A549 (cell line): ENCODE data around the gene FBXO47. TPM values are rescaled to one million over a fixed set of nuclear protein-coding genes. Genes with fewer than 3 reads are reported as not detected.

ENCODE experiments used
- ATAC-seq, 2 experiments: fragments of 200-7000 bp in 1 of 2; fragments of >200 bp in 1 of 2; cut with Nextera tagmentation in 1 of 2; cut with Tn5 transposase in 1 of 2; 3 replicates each; pipeline versions ENCODE4 v1.8.0 to v1.9.1; 2018 to 2020; ENCODE audit warnings: mild to moderate bottlenecking in 1 of 2, moderate library complexity in 1 of 2
- CTCF ChIA-PET: fragments of 300-600 bp; sonication (Branson Sonifier 250); formaldehyde crosslinking; extraction: SDS; loops from one replicate; lab custom pipeline; 2021; ENCODE audit warnings: antibody characterized with exemption, inconsistent platforms; lab: Yijun Ruan, JAX
- POLR2A ChIA-PET: fragments of 350-600 bp; formaldehyde crosslinking; extraction: SDS; loops from one replicate; lab custom pipeline; 2021; ENCODE audit warnings: antibody characterized with exemption, inconsistent platforms; lab: Yijun Ruan, JAX
- DNase-seq, 2 experiments: peaks; one replicate each; pipeline versions ENCODE4 v3.0.0 to v3.0.0-alpha.2; 2011 to 2016; ENCODE audit warnings: low read depth in 1 of 2, low spot score in 1 of 2
- FAIRE-seq: peaks from 2 replicates; lab custom pipeline; 2011; peaks lifted over from hg19 to GRCh38; lab: Jason Lieb, UNC
- H3K27ac ChIP-seq, 2 experiments: fragments of >200 bp; sonication (Bioruptor Twin); formaldehyde crosslinking; 3 replicates each; pipeline ENCODE4 v1.5.1; 2016 to 2017
- H3K4me1 ChIP-seq: fragments of >200 bp; sonication (Bioruptor Twin); formaldehyde crosslinking; 3 replicates; pipeline ENCODE4 v1.6.1; 2016
- H3K4me2 ChIP-seq: fragments of >200 bp; sonication (Bioruptor Twin); formaldehyde crosslinking; 3 replicates; pipeline ENCODE4 v1.6.1; 2016
- H3K4me3 ChIP-seq: fragments of >200 bp; sonication (Bioruptor Twin); formaldehyde crosslinking; 3 replicates; pipeline ENCODE4 v1.5.1; 2016
- H3K9me3 ChIP-seq: fragments of >200 bp; sonication (Bioruptor Twin); formaldehyde crosslinking; 3 replicates; pipeline ENCODE4 v1.6.1; 2016
- BCL3 ChIP-seq: fragments of >200 bp; sonication (Bioruptor Twin); formaldehyde crosslinking; IDR thresholded peaks from 3 replicates; pipeline ENCODE4 v1.6.1; 2016
- BHLHE40 ChIP-seq: IDR thresholded peaks from 2 replicates; pipeline ENCODE4 v1.6.1; 2012; ENCODE audit warnings: low read depth, low read length, inconsistent platforms
- CBX2 ChIP-seq: fragments of 200-600 bp; sonication (generic); IDR thresholded peaks from 2 replicates; pipeline ENCODE4 v1.6.1; 2016; ENCODE audit warnings: low read depth, mild to moderate bottlenecking, borderline replicate concordance
- CHD2 ChIP-seq: fragments of 150-350 bp; IDR thresholded peaks from 2 replicates; pipeline ENCODE4 v1.6.1; 2014; ENCODE audit warnings: low read length; ENCODE audit not compliant: partially characterized antibody
- EHF ChIP-seq: fragments of 250-450 bp; sonication (Bioruptor Pico); IDR thresholded peaks from 2 replicates; pipeline ENCODE4 v1.5.0; 2020; ENCODE audit warnings: mild to moderate bottlenecking
- ESRRA ChIP-seq: fragments of 150-350 bp; IDR thresholded peaks from 2 replicates; pipeline ENCODE4 v1.6.1; 2014; ENCODE audit warnings: mild to moderate bottlenecking, low read length, borderline replicate concordance
- FOSL2 ChIP-seq, 2 experiments: fragments of 450-650 bp in 1 of 2; fragments of >200 bp in 1 of 2; sonication (Bioruptor Twin) in 1 of 2; formaldehyde crosslinking; IDR thresholded peaks; 2 replicates each; pipeline versions ENCODE4 v1.5.0 to v1.6.1; 2016 to 2020; ENCODE audit warnings: mild to moderate bottlenecking in 1 of 2, moderate library complexity in 1 of 2
- GATA3 ChIP-seq: IDR thresholded peaks from 2 replicates; pipeline ENCODE4 v1.6.1; 2012; ENCODE audit warnings: borderline replicate concordance
- HOXB5 ChIP-seq: fragments of 250-450 bp; sonication (Bioruptor Pico); IDR thresholded peaks from 2 replicates; pipeline ENCODE4 v1.5.0; 2020; ENCODE audit warnings: mild to moderate bottlenecking, moderate library complexity
- JUN ChIP-seq, 2 experiments: fragments of >200 bp; sonication (Bioruptor Twin); formaldehyde crosslinking; IDR thresholded peaks; 2 replicates in 1 of 2; 3 replicates in 1 of 2; pipeline ENCODE4 v1.6.1; 2016 to 2017
- MAFK ChIP-seq: fragments of 450-650 bp; IDR thresholded peaks from 2 replicates; pipeline ENCODE4 v1.6.1; 2014; ENCODE audit not compliant: partially characterized antibody
- MAZ ChIP-seq: fragments of 150-350 bp; IDR thresholded peaks from 2 replicates; pipeline ENCODE4 v1.6.1; 2014; ENCODE audit warnings: antibody characterized with exemption, low read depth, low read length, borderline replicate concordance
- NFE2L2 ChIP-seq: fragments of 150-350 bp; conservative IDR thresholded peaks from 2 replicates; pipeline ENCODE4 v1.6.1; 2014; ENCODE audit warnings: low read length
- NR3C1 ChIP-seq: fragments of >200 bp; sonication (Bioruptor Twin); formaldehyde crosslinking; IDR thresholded peaks from 3 replicates; pipeline ENCODE4 v1.6.1; 2017
- PHF8 ChIP-seq: fragments of 200-600 bp; sonication (generic); IDR thresholded peaks from 2 replicates; pipeline ENCODE4 v1.6.1; 2016; ENCODE audit warnings: low read depth, mild to moderate bottlenecking, antibody characterized with exemption, moderate library complexity, borderline replicate concordance
- POLR2AphosphoS2 ChIP-seq: conservative IDR thresholded peaks from 2 replicates; pipeline ENCODE4 v1.6.1; 2012; ENCODE audit warnings: low read length, improper control_type of control experiment, inconsistent platforms
- RAD21 ChIP-seq, 2 experiments: fragments of >200 bp in 1 of 2; sonication (Bioruptor Twin) in 1 of 2; formaldehyde crosslinking in 1 of 2; IDR thresholded peaks in 1 of 2; conservative IDR thresholded peaks in 1 of 2; 2 replicates in 1 of 2; 3 replicates in 1 of 2; pipeline ENCODE4 v1.6.1; 2012 to 2018; ENCODE audit warnings: inconsistent platforms in 1 of 2
- RARB ChIP-seq: fragments of 250-450 bp; sonication (Bioruptor Pico); IDR thresholded peaks from 2 replicates; pipeline ENCODE4 v1.8.0; 2021; ENCODE audit warnings: mild to moderate bottlenecking, moderate library complexity
- REST ChIP-seq: fragments of 200-600 bp; sonication (generic); IDR thresholded peaks from 2 replicates; pipeline ENCODE4 v1.6.1; 2016; ENCODE audit warnings: antibody characterized with exemption, mild to moderate bottlenecking, moderate library complexity
- TP53 ChIP-seq: fragments of 250-450 bp; sonication (Bioruptor Pico); IDR thresholded peaks from 2 replicates; pipeline ENCODE4 v1.5.0; 2021; ENCODE audit warnings: mild to moderate bottlenecking, moderate library complexity
- USF2 ChIP-seq: fragments of 450-650 bp; IDR thresholded peaks from 2 replicates; pipeline ENCODE4 v1.6.1; 2014; ENCODE audit warnings: antibody characterized with exemption
- ZFP36 ChIP-seq: fragments of 450-650 bp; IDR thresholded peaks from 2 replicates; pipeline ENCODE4 v1.6.1; 2014; ENCODE audit warnings: borderline replicate concordance; ENCODE audit not compliant: partially characterized antibody
- ZNF302 ChIP-seq: fragments of 250-450 bp; sonication (Bioruptor Pico); IDR thresholded peaks from 2 replicates; pipeline ENCODE4 v1.9.0; 2021; ENCODE audit warnings: inconsistent platforms, mild to moderate bottlenecking, moderate library complexity
- WGBS: methylation state at CpG from one replicate; pipeline ENCODE4 v1.1.6; 2017; ENCODE audit errors: missing lambda C conversion rate; 5-methylcytosine and 5-hydroxymethylcytosine counted together
- polyA plus RNA-seq, 4 experiments: library from polyadenylated mRNA; depleted of rRNA in 3 of 4; stranded (reverse); fragments of >200 nt; fragmentation: RNase III in 1 of 4; extraction: RNeasy Plus Mini Kit Qiagen cat#74134 plus additional on column Dnase treatment in 1 of 4; gene quantifications; 2 replicates in 3 of 4; 3 replicates in 1 of 4; pipeline ENCODE4 v1.2.3, GENCODE V29; 2011 to 2017
- TF ChIP-seq, protein P1 (sequence below): fragments of 150-350 bp; IDR thresholded peaks from 2 replicates; pipeline ENCODE4 v1.6.1; 2014; ENCODE audit warnings: low read depth, mild to moderate bottlenecking, low read length
- TF ChIP-seq, protein P2 (sequence below): IDR thresholded peaks from 2 replicates; pipeline ENCODE4 v1.6.1; 2012

Gene FBXO47
- polyA plus RNA-seq, 2 of the 4 experiments (the other 2 are of a cell fraction): 0.04 TPM; not detected in 1

DNA sequence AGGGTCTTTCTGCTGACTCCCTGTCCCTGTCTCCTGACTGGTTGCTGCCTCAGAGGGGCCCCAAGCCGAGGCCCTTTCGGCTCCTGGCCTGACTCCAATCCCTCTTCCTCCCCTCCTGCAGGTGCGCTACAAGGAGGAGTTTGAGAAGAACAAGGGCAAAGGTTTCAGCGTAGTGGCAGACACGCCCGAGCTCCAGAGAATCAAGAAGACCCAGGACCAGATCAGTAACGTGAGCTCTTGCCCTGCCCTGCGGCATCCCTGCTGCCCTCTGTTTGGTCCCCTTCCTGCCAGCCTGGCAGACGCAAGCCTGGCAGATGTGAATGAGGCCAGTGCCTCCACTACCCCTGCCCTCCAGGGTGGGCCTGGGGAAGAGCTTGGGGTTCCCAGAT lies 68.9 kb downstream of the FBXO47 start:
- ATAC-seq (no peak), FAIRE-seq (no peak), DNase-seq (no peak)
- 76% methylated on average over 9 of the region's 9 CpGs for WGBS
- no peak overlapping the region for H3K4me3 ChIP-seq
- ChIA-PET CTCF (interaction anchor here (0.9 to 4.2 kb wide), 5 partner anchors 9 to 255 kb away, joined by 4 to 14 read pairs (median 6); no protein-coding TSS in a partner anchor), POLR2A (interaction anchor here (1.2 to 3.0 kb wide), 2 partner anchors 29 to 69 kb away, joined by 3 to 6 read pairs; partner anchors contain the start of genes FBXO47 and LASP1)
- H3K9me3 ChIP-seq: no peaks in the 10 kb centered on the region
- peak overlapping the region in 1 of 2 experiments; percentile 85; a peak in 4 of 6 replicates for H3K27ac ChIP-seq
- peaks cover 72% of the 10 kb centered on the region for H3K4me1 ChIP-seq
- TF ChIP-seq RAD21 (conservative IDR thresholded peaks at IDR 0.05 in 1 of 2, IDR thresholded peaks at IDR 0.05 in 1 of 2) (no peak), TP53 (CRISPR knock-in tag) (no peak), CBX2 (no peak), MAZ (no peak), CHD2 (no peak), PHF8 (no peak), HOXB5 (CRISPR knock-in tag) (no peak), GATA3 (no peak), POLR2AphosphoS2 (no peak), BHLHE40 (no peak)
- TF ChIP-seq, protein P1, sequence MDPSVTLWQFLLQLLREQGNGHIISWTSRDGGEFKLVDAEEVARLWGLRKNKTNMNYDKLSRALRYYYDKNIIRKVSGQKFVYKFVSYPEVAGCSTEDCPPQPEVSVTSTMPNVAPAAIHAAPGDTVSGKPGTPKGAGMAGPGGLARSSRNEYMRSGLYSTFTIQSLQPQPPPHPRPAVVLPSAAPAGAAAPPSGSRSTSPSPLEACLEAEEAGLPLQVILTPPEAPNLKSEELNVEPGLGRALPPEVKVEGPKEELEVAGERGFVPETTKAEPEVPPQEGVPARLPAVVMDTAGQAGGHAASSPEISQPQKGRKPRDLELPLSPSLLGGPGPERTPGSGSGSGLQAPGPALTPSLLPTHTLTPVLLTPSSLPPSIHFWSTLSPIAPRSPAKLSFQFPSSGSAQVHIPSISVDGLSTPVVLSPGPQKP: no peak
- TF ChIP-seq, all 56 proteins: peak for 0
- no peak overlapping the region for H3K4me2 ChIP-seq

GRCh38 chr17:38897671-38898290 lies 69.4 kb downstream of the FBXO47 start:
- FAIRE-seq (no peak), ATAC-seq (no peak), DNase-seq (no peak)
- Histone ChIP-seq H3K27ac (peak overlapping the region in 1 of 2 experiments; percentile 85; a peak in 3 of 6 replicates), H3K4me2 (no peak overlapping the region), H3K4me3 (no peak overlapping the region), H3K4me1 (peaks cover 76% of the 10 kb centered on the region), H3K9me3 (no peaks in the 10 kb centered on the region)
- 0 out of 2 replicates have a peak, but pooled peaks have one; percentile 25 for TF ChIP-seq POLR2AphosphoS2
- no peak for TF ChIP-seq ZFP36
- 89% methylated on average over 12 of the region's 12 CpGs for WGBS
- ChIA-PET CTCF (interaction anchor here (0.8 to 4.2 kb wide), 8 partner anchors 9 to 255 kb away, joined by 3 to 14 read pairs (median 4); no protein-coding TSS in a partner anchor), POLR2A (interaction anchor here (1.2 to 3.0 kb wide), 2 partner anchors 28 to 70 kb away, joined by 3 to 6 read pairs; partner anchors contain the start of genes FBXO47 and LASP1)

- DNase-seq: no peak
- Histone ChIP-seq H3K4me3 (no peak overlapping the region), H3K27ac (peak overlapping the region in 1 of 2 experiments; percentile 85; a peak in 3 of 6 replicates), H3K4me1 (peaks cover 76% of the 10 kb centered on the region), H3K9me3 (no peaks in the 10 kb centered on the region), H3K4me2 (no peak overlapping the region)
- ChIA-PET CTCF (interaction anchor here (0.8 to 4.2 kb wide), 7 partner anchors 10 to 256 kb away, joined by 3 to 14 read pairs (median 4); no protein-coding TSS in a partner anchor), POLR2A (interaction anchor here (1.2 to 3.0 kb wide), 2 partner anchors 28 to 70 kb away, joined by 3 to 6 read pairs; partner anchors contain the start of genes FBXO47 and LASP1)
- no peak for FAIRE-seq
- TF ChIP-seq FOSL2 (IDR thresholded peaks at IDR 0.05) (no peak), FOSL2 (CRISPR knock-in tag; IDR thresholded peaks at IDR 0.05) (no peak), BCL3 (no peak), ESRRA (no peak), RAD21 (conservative IDR thresholded peaks at IDR 0.05 in 1 of 2, IDR thresholded peaks at IDR 0.05 in 1 of 2) (no peak), MAFK (no peak), EHF (CRISPR knock-in tag) (no peak), REST (no peak), USF2 (no peak), HOXB5 (CRISPR knock-in tag) (no peak), JUN (IDR thresholded peaks at IDR 0.05) (no peak), ZNF302 (CRISPR knock-in tag) (no peak), NR3C1 (no peak), RARB (CRISPR knock-in tag) (no peak), NFE2L2 (no peak)
- TF ChIP-seq, protein P2, sequence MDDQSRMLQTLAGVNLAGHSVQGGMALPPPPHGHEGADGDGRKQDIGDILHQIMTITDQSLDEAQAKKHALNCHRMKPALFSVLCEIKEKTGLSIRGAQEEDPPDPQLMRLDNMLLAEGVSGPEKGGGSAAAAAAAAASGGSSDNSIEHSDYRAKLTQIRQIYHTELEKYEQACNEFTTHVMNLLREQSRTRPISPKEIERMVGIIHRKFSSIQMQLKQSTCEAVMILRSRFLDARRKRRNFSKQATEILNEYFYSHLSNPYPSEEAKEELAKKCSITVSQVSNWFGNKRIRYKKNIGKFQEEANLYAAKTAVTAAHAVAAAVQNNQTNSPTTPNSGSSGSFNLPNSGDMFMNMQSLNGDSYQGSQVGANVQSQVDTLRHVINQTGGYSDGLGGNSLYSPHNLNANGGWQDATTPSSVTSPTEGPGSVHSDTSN: no peak
- 91% methylated on average over 4 of the region's 6 CpGs for WGBS
- no peak for ATAC-seq
These were observed 70.0 kb downstream of the FBXO47 start for GRCh38 chr17:38897176-38897575.
